Ascending aorta (tissue), 2 donors: Measurements from ENCODE around the gene RIMS4. TPM values are rescaled to one million over a fixed set of nuclear protein-coding genes. Genes with fewer than 3 reads are reported as not detected.

ENCODE experiments used
- DNase-seq, 2 donors: peaks; one replicate each; pipeline ENCODE4 v3.0.0-alpha.2; 2019; ENCODE audit warnings: low spot score in 2 of 2
- H3K27ac ChIP-seq, 2 donors: fragments of 200-600 bp; sonication (generic); one replicate each; pipeline ENCODE4 v1.5.1; 2016 to 2017; ENCODE audit warnings: mild to moderate bottlenecking in 1 of 2
- H3K27me3 ChIP-seq: fragments of 200-600 bp; sonication (generic); one replicate; pipeline ENCODE4 v1.5.1; 2017
- H3K36me3 ChIP-seq, 2 donors: fragments of 200-600 bp; sonication (generic); one replicate each; pipeline ENCODE4 v1.5.1; 2016
- H3K4me1 ChIP-seq, 2 donors: fragments of 200-600 bp; sonication (generic); one replicate each; pipeline ENCODE4 v1.5.1; 2016 to 2017; ENCODE audit warnings: mild to moderate bottlenecking in 1 of 2
- H3K4me3 ChIP-seq, 2 donors: fragments of 200-600 bp; sonication (generic); one replicate each; pipeline ENCODE4 v1.5.1; 2016 to 2017; ENCODE audit warnings: mild to moderate bottlenecking in 1 of 2
- H3K9me3 ChIP-seq, 2 donors: fragments of 200-600 bp; sonication (generic); one replicate each; pipeline ENCODE4 v1.5.1; 2016
- CTCF ChIP-seq, 3 experiments: fragments of 200-600 bp in 2 of 3; fragments of 450-650 bp in 1 of 3; sonication (generic) in 2 of 3; IDR thresholded peaks; one replicate each; pipeline ENCODE4 v1.5.1; 2016 to 2019; ENCODE audit warnings: antibody characterized with exemption in 3 of 3, mild to moderate bottlenecking in 1 of 3, moderate library complexity in 1 of 3
- intact Hi-C: fragments of 100-400 bp; cut with DNase I; formaldehyde crosslinking; loops from one replicate; pipeline ENCODE4 v1.15.1; 2023
- total RNA-seq: library from RNA; depleted of rRNA; stranded (reverse); fragments of >200 nt; gene quantifications from one replicate; pipeline ENCODE4 v1.1.0, GENCODE V29; 2016

The RIMS4 gene
- total RNA-seq, 1 donor from 2014 or later, result 4.0 TPM

GRCh38 chr20:44725837-44726236 is 84.5 kb downstream of the RIMS4 start:
- peaks cover 5 to 8% of the 10 kb centered on the region in 2 donors for H3K36me3 ChIP-seq
- H3K27ac ChIP-seq, result no peak overlapping the region
- no peak for TF ChIP-seq CTCF (IDR thresholded peaks at IDR 0.05)
- H3K4me1 ChIP-seq, result peaks cover 9 to 23% of the 10 kb centered on the region in 2 donors
- intact Hi-C loops, result no loop called here
- H3K27me3 ChIP-seq, result no peaks in the 10 kb centered on the region
- no peak for DNase-seq
- no peaks in the 10 kb centered on the region for H3K9me3 ChIP-seq
- no peak overlapping the region for H3K4me3 ChIP-seq

GRCh38 chr20:44724423-44725091 is 85.8 kb downstream of the RIMS4 start:
- DNase-seq, result no peak
- intact Hi-C loops, result no loop called here
- H3K36me3 ChIP-seq, result peaks cover 5 to 8% of the 10 kb centered on the region in 2 donors
- H3K4me3 ChIP-seq, result no peak overlapping the region
- no peaks in the 10 kb centered on the region for H3K27me3 ChIP-seq
- no peak for TF ChIP-seq CTCF (IDR thresholded peaks at IDR 0.05)
- peak overlapping the region in 1 of 2 donors; percentile 15 for H3K27ac ChIP-seq
- H3K9me3 ChIP-seq, result no peaks in the 10 kb centered on the region
- peaks cover 18 to 30% of the 10 kb centered on the region in 2 donors for H3K4me1 ChIP-seq

- H3K36me3 ChIP-seq, result peaks cover 5 to 8% of the 10 kb centered on the region in 2 donors
Observed at GRCh38 chr20:44723798-44724362, 86.5 kb downstream of the RIMS4 start.

GRCh38 chr20:44723391-44723790 is 87.0 kb downstream of the RIMS4 start:
- H3K4me3 ChIP-seq, result no peak overlapping the region
- no peak for DNase-seq
- H3K4me1 ChIP-seq, result peaks cover 18 to 24% of the 10 kb centered on the region in 2 donors
- peak overlapping the region in 1 of 2 donors; percentile 12 for H3K27ac ChIP-seq
- peaks cover 5 to 8% of the 10 kb centered on the region in 2 donors for H3K36me3 ChIP-seq
- H3K9me3 ChIP-seq, result no peaks in the 10 kb centered on the region
- H3K27me3 ChIP-seq, result no peaks in the 10 kb centered on the region
- TF ChIP-seq CTCF (IDR thresholded peaks at IDR 0.05), result no peak
- intact Hi-C loops, result no loop called here

More at GRCh38 chr20:44723798-44724362, 86.5 kb downstream of the RIMS4 start:
- Histone ChIP-seq H3K27ac (peak overlapping the region; percentile 12 to 15), H3K4me1 (peaks cover 18 to 27% of the 10 kb centered on the region in 2 donors), H3K27me3 (no peaks in the 10 kb centered on the region), H3K9me3 (no peaks in the 10 kb centered on the region), H3K4me3 (no peak overlapping the region)
- intact Hi-C loops, result no loop called here
- TF ChIP-seq CTCF (IDR thresholded peaks at IDR 0.05), result no peak
- DNase-seq, result no peak

- peak overlapping the region; percentile 12 to 54 for H3K27ac ChIP-seq
- H3K9me3 ChIP-seq, result no peaks in the 10 kb centered on the region
- H3K4me3 ChIP-seq, result no peak overlapping the region
- TF ChIP-seq CTCF (IDR thresholded peaks at IDR 0.05), result no peak
- no peaks in the 10 kb centered on the region for H3K27me3 ChIP-seq
- peaks cover 18 to 24% of the 10 kb centered on the region in 2 donors for H3K4me1 ChIP-seq
- peaks cover 5 to 8% of the 10 kb centered on the region in 2 donors for H3K36me3 ChIP-seq
- intact Hi-C loops, result no loop called here
- DNase-seq, result no peak
Observed at GRCh38 chr20:44722990-44723389, 87.4 kb downstream of the RIMS4 start.
